Panc1 (cell line): Measurements from ENCODE around the gene NTN3.

Source experiments
- POLR2AphosphoS5 ChIP-seq: IDR thresholded peaks from 2 replicates; pipeline ENCODE4 v1.6.1; 2012; ENCODE audit warnings: mild to moderate bottlenecking, low read depth, low read length, moderate library complexity
- TCF7L2 ChIP-seq: IDR thresholded peaks from 2 replicates; pipeline ENCODE4 v1.6.1; 2011; ENCODE audit warnings: mild to moderate bottlenecking, low read depth, low read length, inconsistent platforms
- TF ChIP-seq, protein P1 (sequence below): fragments of 450-650 bp; IDR thresholded peaks from 2 replicates; pipeline ENCODE4 v1.5.1; 2017; ENCODE audit warnings: mild to moderate bottlenecking

DNA sequence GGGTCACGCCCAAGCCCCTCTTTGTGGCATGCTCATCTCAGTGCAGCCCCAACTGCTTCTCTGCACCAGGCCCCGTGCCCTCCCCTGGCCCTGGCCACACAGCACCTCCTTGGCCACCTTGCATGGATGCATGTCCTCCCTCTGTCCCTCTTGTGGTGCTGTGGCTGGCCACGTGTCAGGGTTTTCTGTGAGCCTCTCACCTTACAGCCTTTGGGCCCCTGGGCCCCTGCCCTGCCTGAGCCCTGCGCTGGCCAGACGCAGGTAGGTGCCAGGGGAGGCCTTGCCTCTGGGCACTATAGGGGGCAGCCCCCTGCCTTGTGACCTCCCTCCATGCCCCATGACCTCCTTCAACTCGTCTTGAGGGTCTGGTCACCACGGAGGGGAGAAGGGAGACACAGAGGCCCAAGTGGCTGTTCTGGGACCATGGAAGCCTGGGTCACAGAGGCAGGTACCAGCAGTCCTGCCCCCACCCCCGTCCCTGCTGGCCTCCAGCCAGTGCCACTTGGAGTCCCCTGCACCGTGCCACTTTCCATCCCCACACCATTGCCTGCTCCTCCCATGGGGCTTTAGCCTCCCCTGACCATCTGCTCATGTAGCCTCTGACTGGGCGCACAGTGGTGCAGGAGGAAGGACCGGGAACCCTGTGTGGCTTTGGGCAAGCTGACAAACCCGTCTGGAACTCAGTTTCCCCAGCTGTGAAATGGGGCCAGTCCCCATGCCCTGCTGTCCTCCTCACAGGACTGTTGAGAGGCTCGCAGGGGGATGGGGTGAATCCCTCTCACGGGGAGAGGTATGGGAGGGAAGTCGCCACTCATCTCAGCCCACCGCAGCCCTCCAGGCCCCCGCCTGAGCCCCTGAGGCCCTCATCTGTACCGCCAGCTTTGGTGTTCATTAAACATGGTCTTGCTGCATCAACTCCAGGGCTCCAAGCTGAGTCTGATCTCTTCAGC is 31.1 kb downstream of the NTN3 start:
- no peak for TF ChIP-seq POLR2AphosphoS5
- TF ChIP-seq, protein P1, sequence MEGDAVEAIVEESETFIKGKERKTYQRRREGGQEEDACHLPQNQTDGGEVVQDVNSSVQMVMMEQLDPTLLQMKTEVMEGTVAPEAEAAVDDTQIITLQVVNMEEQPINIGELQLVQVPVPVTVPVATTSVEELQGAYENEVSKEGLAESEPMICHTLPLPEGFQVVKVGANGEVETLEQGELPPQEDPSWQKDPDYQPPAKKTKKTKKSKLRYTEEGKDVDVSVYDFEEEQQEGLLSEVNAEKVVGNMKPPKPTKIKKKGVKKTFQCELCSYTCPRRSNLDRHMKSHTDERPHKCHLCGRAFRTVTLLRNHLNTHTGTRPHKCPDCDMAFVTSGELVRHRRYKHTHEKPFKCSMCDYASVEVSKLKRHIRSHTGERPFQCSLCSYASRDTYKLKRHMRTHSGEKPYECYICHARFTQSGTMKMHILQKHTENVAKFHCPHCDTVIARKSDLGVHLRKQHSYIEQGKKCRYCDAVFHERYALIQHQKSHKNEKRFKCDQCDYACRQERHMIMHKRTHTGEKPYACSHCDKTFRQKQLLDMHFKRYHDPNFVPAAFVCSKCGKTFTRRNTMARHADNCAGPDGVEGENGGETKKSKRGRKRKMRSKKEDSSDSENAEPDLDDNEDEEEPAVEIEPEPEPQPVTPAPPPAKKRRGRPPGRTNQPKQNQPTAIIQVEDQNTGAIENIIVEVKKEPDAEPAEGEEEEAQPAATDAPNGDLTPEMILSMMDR: no peak
- no peak for TF ChIP-seq TCF7L2
